Measurements from ENCODE around the gene HPS1. TPM values are rescaled to one million over a fixed set of nuclear protein-coding genes. Genes with fewer than 3 reads are reported as not detected.

HPS1 gene
- total RNA-seq, 1 donor from 2014 or later = 42.7 TPM

- Histone ChIP-seq H3K9me3 (no peaks in the 10 kb centered on the region), H3K36me3 (no peaks in the 10 kb centered on the region), H3K27ac (no peak overlapping the region), H3K4me3 (no peak overlapping the region), H3K4me1 (no peaks in the 10 kb centered on the region), H3K27me3 (no peaks in the 10 kb centered on the region)
- DNase-seq (ENCODE audit: low spot score in 2 of 2) = no peak
- intact Hi-C loops (cut with DNase I) = no loop called here
- TF ChIP-seq CTCF (IDR thresholded peaks at IDR 0.05) = no peak
Measured at GRCh38 chr10:98478430-98479222, 31.9 kb upstream of the HPS1 start.

- Histone ChIP-seq H3K27me3 (no peaks in the 10 kb centered on the region), H3K9me3 (no peaks in the 10 kb centered on the region), H3K4me3 (no peak overlapping the region), H3K4me1 (no peaks in the 10 kb centered on the region), H3K27ac (no peak overlapping the region), H3K36me3 (no peaks in the 10 kb centered on the region)
- intact Hi-C loops (cut with DNase I) = no loop called here
- no peak for DNase-seq (ENCODE audit: low spot score in 2 of 2)
- no peak for TF ChIP-seq CTCF (IDR thresholded peaks at IDR 0.05)
Measured at GRCh38 chr10:98477861-98478260, 31.1 kb upstream of the HPS1 start.

- Histone ChIP-seq H3K27me3 (no peaks in the 10 kb centered on the region), H3K9me3 (no peaks in the 10 kb centered on the region), H3K27ac (no peak overlapping the region), H3K4me1 (no peaks in the 10 kb centered on the region), H3K36me3 (no peaks in the 10 kb centered on the region), H3K4me3 (no peak overlapping the region)
- TF ChIP-seq CTCF (IDR thresholded peaks at IDR 0.05) = no peak
- no peak for DNase-seq (ENCODE audit: low spot score in 2 of 2)
- intact Hi-C loops (cut with DNase I) = no loop called here
Measured at GRCh38 chr10:98474628-98475027, 27.9 kb upstream of the HPS1 start.

- Histone ChIP-seq H3K36me3 (no peaks in the 10 kb centered on the region), H3K4me1 (peaks cover 0 to 3% of the 10 kb centered on the region in 2 donors), H3K9me3 (no peaks in the 10 kb centered on the region), H3K27me3 (no peaks in the 10 kb centered on the region), H3K4me3 (no peak overlapping the region), H3K27ac (no peak overlapping the region)
- intact Hi-C loops (cut with DNase I) = no loop called here
- TF ChIP-seq CTCF (IDR thresholded peaks at IDR 0.05) = no peak
- no peak for DNase-seq (ENCODE audit: low spot score in 2 of 2)
Measured at GRCh38 chr10:98472196-98472595, 25.5 kb upstream of the HPS1 start.

- H3K4me3 ChIP-seq = no peak overlapping the region
- H3K27me3 ChIP-seq = no peaks in the 10 kb centered on the region
- H3K9me3 ChIP-seq = no peaks in the 10 kb centered on the region
- no peak overlapping the region for H3K27ac ChIP-seq
- H3K4me1 ChIP-seq = peaks cover 0 to 3% of the 10 kb centered on the region in 2 donors
- no peak for DNase-seq (ENCODE audit: low spot score in 2 of 2)
- H3K36me3 ChIP-seq = no peaks in the 10 kb centered on the region
- intact Hi-C loops (cut with DNase I) = no loop called here
- no peak for TF ChIP-seq CTCF (IDR thresholded peaks at IDR 0.05)
Measured at GRCh38 chr10:98470850-98471249, 24.1 kb upstream of the HPS1 start.
